ENCODE results near the gene PHF21B.
"Not testable (repeated sequence)": the region's sequence is repeated elsewhere in the genome, so short reads cannot be mapped to it uniquely, and the experiment has no call there.

Gene PHF21B

GRCh38 chr22:44930711-44931035 lies 79.1 kb downstream of the PHF21B start:
- DNase-seq, result no peak

- no peak for DNase-seq
Observed at GRCh38 chr22:44930016-44930710, 79.6 kb downstream of the PHF21B start.

GRCh38 chr22:44929359-44930015 lies 80.3 kb downstream of the PHF21B start:
- no peak for DNase-seq

- no peak for DNase-seq
Observed at GRCh38 chr22:44928711-44929358, 81.0 kb downstream of the PHF21B start.

- DNase-seq, result no peak
Observed at GRCh38 chr22:44928136-44928463, 81.7 kb downstream of the PHF21B start.

GRCh38 chr22:44927463-44928135 lies 82.2 kb downstream of the PHF21B start:
- DNase-seq, result no peak

- no peak for DNase-seq
Observed at GRCh38 chr22:44926491-44927415, 83.1 kb downstream of the PHF21B start.

GRCh38 chr22:44926124-44926475 lies 83.7 kb downstream of the PHF21B start:
- no peak for DNase-seq

- no peak for DNase-seq
Observed at GRCh38 chr22:44925465-44926123, 84.2 kb downstream of the PHF21B start.

- no peak for DNase-seq
Observed at GRCh38 chr22:44924710-44925109, 85.1 kb downstream of the PHF21B start.

- DNase-seq, result no peak
Observed at GRCh38 chr22:44924098-44924497, 85.7 kb downstream of the PHF21B start.

GRCh38 chr22:44921766-44922165 lies 88.0 kb downstream of the PHF21B start:
- DNase-seq, result not testable (repeated sequence)

GRCh38 chr22:44920183-44920582 lies 89.6 kb downstream of the PHF21B start:
- DNase-seq, result no peak

GRCh38 chr22:44919691-44920090 lies 90.1 kb downstream of the PHF21B start:
- DNase-seq, result no peak

- DNase-seq, result no peak
Observed at GRCh38 chr22:44918925-44919392, 90.8 kb downstream of the PHF21B start.

- no peak for DNase-seq
Observed at GRCh38 chr22:44918166-44918924, 91.5 kb downstream of the PHF21B start.

- DNase-seq, result no peak
Observed at GRCh38 chr22:44917372-44918165, 92.2 kb downstream of the PHF21B start.

GRCh38 chr22:44916281-44917231 lies 93.2 kb downstream of the PHF21B start:
- DNase-seq, result no peak

GRCh38 chr22:44915441-44915840 lies 94.4 kb downstream of the PHF21B start:
- DNase-seq, result no peak

Data from activated CD8-positive, alpha-beta memory T cell treated with anti-CD3 and anti-CD28 coated beads for 24 hours (primary cell).